Central memory CD4-positive, alpha-beta T cell (primary cell): ENCODE results near the gene OR7C1.
"Not testable (repeated sequence)": the region's sequence is repeated elsewhere in the genome, so short reads cannot be mapped to it uniquely, and the experiment has no call there.

Source experiments
- DNase-seq: peaks from one replicate; pipeline ENCODE4 v3.0.0; 2022

Gene OR7C1

DNA sequence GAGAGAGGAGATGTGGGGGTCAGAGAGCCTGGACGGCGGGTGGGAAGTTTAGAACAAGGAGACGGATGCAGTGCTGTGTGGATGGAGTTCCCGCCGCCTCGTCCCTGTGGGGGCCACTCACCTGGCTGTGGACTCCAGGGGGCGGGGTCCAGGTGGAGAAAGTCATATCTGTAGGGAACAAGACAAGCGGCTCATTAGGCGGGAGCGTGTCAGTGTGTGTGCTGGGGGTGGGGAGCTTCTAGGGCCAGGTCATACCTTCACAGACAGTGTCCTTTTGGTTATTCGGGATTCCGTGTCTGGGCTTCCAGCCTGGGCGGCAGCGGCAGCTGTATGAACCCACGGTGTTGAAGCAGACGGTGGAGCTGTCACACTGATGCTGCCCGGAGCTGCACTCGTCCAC lies 69.6 kb downstream of the OR7C1 start:
- not testable (repeated sequence) for DNase-seq

DNA sequence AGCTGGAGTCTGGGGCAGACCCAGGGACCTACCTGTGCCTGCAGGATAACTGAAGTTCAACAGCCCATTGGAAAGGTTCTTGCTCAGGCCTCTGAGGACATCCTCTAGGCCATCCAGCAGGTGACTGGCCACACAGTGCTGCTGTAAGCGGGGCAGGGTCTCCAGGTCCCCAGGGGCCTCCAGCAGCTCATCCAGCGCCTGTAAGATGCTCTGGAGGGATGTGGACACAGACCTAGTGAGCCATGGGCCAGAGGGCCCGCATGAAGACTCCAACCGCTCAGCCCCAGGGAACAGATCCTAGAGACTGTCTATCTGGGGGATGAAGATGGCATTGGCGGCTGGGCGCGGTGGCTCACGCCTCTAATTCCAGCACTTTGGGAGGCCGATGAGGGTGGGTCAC lies 70.6 kb downstream of the OR7C1 start:
- no peak for DNase-seq

DNA sequence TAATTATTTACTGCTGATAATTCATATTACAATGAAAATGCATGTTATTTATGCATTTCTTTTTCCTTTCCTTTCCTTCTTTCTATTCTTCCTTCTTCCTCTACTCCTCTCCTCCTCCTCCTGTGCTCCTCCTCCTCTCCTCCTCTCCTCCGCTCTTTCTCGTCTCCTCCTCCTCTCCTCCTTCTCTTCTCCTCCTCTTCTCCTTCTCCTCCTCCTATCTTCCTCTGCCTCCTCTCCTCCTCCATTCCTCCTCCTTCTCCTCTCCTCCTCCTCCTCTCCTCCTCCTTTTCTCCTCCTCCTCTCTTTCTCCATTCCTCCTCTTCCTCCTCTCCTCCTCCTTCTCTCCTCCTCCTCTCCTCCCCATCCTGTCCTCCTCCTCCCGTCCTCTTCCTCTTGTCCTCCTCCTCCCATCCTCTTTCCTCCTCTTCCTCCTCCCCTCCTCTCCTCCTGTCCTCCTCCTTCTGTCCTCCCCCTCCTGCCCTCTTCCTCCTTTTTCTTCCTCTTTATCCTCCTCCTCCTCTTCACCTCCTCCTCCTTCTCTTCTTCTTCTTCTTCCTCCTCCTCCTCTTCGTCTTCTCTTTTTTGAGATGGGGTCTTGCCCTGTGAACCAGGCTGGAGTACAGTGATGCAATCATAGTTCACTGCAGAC lies 71.4 kb downstream of the OR7C1 start:
- DNase-seq, result no peak

- no peak for DNase-seq
These were observed 72.9 kb downstream of the OR7C1 start for GRCh38 chr19:14762111-14762510.

GRCh38 chr19:14761607-14762006 lies 73.4 kb downstream of the OR7C1 start:
- DNase-seq, result no peak

GRCh38 chr19:14758816-14759215 lies 76.2 kb downstream of the OR7C1 start:
- no peak for DNase-seq

GRCh38 chr19:14748601-14749000 lies 86.4 kb downstream of the OR7C1 start:
- DNase-seq, result no peak
